ENCODE results near the gene HRC. TPM values are rescaled to one million over a fixed set of nuclear protein-coding genes. Genes with fewer than 3 reads are reported as not detected.

Gene HRC
- total RNA-seq, 1 donor from 2014 or later = 0.24 TPM

DNA sequence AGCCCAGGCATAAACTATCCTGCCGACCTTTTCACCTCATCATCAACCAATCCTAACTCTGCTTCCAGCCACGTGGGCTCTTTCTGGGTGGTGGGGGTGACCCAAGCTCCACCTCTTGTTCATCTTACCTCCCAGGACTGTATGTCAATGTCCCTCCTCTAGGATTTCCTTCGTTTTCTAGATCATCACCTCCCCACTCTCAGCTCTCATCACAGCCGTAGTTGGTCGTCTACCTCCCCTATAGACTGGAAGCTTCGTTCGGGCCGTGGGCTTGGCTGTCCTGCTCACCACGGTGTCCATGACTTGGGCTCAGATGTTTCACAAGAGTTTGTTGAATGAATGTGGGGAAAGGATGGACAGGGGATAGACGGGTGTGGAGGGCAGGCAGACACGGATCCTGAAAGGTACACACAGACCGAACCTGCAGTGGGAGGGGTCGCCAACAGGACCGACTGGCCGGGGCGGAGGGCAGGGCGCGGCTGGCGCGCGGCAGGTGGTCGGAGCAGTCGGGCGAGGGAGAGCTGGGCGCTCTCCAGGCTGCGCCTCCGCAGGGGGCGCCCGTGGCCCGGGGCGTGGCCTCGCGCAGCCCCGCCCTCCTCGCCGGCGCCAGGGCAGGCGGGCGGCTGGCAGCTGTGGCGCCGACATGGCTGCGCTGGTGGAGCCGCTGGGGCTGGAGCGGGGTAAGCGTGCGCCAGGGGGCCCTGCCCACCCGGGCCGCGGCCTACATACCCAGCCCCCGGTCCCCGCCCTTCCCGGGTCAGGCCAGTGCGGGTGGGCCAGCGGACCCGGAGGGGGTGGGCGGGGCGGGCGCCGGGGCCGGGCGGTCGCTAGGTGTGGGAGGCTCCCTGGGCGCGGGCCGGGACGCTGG, 41.2 kb downstream of the HRC start, which contains the start of gene LIN7B:
LIN7B (plus strand) TSS at position 609 of the 868 bp plus-strand sequence; CDS start at position 644, 35 bp downstream.
- peak; percentile 65 for ATAC-seq

- ATAC-seq = no peak
These were observed 43.8 kb downstream of the HRC start for GRCh38 chr19:49111218-49111998.

DNA sequence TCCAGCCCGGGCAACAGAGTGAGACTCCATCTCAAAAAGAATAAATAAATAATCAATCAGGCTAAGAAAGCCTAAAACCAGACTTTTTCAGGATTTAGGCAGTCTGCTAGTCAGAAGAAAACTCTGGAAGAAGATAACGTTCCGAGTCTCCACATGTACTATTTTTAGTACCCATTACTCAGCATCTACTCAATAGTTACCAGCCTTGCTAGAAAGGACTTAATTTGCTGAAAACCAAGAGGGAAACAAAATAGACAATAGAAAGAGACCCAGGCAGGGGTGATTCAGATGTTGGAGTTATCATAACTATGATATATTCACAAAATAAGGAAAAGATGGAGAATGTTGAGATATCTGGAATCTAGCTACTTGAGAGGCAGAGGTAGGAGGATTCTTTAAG, 44.6 kb downstream of the HRC start:
- ATAC-seq = no peak

- ATAC-seq = no peak
These were observed 45.5 kb downstream of the HRC start for GRCh38 chr19:49109569-49110233.

DNA sequence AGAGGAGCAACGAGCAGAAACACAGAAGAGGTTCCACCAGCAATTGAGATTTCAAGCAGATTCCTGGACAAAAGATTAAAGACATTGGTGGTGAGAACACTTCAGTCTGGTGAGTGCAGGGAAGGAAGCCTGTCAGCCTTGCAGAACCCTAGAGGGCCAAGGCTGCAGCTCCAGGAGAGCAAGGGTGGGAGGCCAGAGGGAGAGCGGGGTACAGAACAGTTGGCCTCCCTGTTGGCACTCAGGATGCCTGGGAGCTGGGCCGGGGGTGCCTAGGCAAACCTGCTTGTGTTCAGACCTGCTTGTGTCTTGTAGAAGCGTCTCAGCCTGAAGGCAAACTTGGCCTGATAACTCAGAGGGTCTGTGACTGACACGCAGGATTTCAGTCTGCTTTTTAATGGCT, 46.1 kb downstream of the HRC start:
- no peak for ATAC-seq

- ATAC-seq = peak; percentile 30
These were observed 47.4 kb downstream of the HRC start for GRCh38 chr19:49107625-49108459.

DNA sequence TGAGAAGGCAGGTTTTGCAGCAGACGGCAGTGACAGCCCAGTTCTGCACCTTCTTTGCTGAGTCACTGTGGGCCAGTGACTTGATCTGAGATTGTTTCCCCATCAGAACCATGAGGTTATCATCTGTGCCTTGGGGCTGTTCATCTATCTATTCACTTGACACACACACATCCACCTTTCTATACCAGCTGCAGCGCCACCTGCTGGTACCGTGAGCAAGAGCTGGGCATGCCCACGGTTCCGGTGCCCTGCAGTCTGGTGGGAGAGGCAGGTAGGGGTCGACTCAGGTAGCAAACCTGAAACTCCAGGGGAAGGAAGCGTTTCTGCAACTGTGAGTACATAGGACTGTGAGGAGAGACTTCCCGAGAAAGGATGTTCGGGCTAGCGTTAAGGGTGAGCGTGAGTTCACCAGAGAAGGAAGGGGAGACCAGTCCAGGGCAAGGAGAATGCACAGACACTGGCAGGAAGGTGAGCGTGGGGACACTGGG, 48.5 kb downstream of the HRC start:
- ATAC-seq = peak; percentile 42

GRCh38 chr19:49104229-49104864, 50.8 kb downstream of the HRC start:
- ATAC-seq = no peak

DNA sequence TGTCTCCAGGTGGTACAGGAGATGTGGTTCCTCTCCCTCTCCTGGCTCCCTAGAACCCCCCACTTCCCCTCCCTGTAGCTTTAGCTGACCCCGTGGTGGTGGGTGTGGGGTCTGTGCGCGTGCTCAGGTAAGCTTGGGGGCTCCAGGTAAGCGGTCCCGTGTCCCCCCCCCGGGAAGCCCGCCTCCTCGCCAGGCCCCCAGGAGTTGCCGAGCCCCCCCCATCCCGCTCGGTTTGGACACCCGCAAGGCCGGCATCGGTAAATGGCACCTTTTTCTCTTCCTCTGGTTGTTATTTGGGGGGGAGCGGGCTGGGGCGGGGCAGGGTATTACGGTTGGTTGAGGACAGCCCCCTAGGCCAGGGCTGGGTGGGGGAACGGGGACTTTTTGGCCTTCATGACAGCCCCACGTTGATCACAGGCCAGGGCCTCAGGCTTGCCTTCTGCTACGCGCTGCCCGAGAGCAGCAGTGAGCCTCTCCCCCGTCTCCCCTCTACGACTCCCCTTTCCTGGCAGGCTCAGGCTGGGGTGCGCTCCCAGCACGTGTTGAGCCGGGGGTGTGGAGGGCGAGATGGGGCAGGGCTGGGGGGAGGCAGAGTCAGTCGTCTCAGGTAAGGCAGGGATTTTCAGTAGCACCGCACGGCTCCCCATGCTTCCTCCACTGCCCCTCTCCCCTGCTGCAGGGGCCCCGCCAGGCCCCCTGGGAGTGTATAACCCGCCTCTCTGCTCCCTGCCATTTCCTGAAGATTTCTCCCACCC, 51.7 kb downstream of the HRC start:
- ATAC-seq = no peak

DNA sequence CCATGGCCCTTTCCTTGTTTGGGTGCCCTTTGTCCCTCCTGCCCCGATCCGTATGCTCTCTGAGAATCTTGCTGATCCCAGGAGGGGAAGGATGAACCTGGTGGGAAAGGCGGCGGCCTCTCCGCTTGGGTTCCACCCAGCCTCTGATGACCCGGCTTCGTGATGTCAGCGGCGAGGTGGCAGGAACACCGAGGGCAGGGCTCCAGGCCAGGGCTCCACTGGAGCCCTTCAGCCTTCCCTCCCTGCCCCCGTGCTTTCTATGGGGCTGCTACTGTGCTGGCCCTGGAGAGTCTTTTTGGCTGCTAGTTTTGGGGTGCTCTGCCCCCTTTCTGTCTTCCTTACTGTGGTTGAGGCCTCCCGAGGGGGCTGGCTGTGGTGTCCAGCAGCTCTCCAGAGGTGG, 52.9 kb downstream of the HRC start:
- ATAC-seq = no peak

Other genes starting within 250 kb of the HRC start
- 1.2 TPM for gene DHDH, start 221.7 kb downstream of the HRC start, total RNA-seq
- gene BAX, start 200.5 kb downstream of the HRC start, total RNA-seq = 58.9 TPM
- gene FTL, start 190.1 kb downstream of the HRC start, total RNA-seq = 417 TPM
- 50.8 TPM for gene GYS1, start 162.1 kb downstream of the HRC start, total RNA-seq
- 79.0 TPM for gene RUVBL2, start 161.5 kb downstream of the HRC start, total RNA-seq
- gene LHB, start 138.3 kb downstream of the HRC start, total RNA-seq = not detected
- gene CGB3, start 131.1 kb downstream of the HRC start, total RNA-seq = not detected
- gene CGB2, start 123.5 kb downstream of the HRC start, total RNA-seq = not detected
- not detected for gene CGB1, start 118.5 kb downstream of the HRC start, total RNA-seq
- not detected for gene CGB5, start 111.5 kb downstream of the HRC start, total RNA-seq
- not detected for gene CGB8, start 106.3 kb downstream of the HRC start, total RNA-seq
- gene CGB7, start 97.6 kb downstream of the HRC start, total RNA-seq = 0.52 TPM
- 5.6 TPM for gene NTF4, start 90.6 kb downstream of the HRC start, total RNA-seq
- not detected for gene KCNA7, start 82.7 kb downstream of the HRC start, total RNA-seq
- 82.3 TPM for gene SNRNP70, start 69.9 kb downstream of the HRC start, total RNA-seq
- 11.7 TPM for gene LIN7B, start 41.0 kb downstream of the HRC start, total RNA-seq
- gene C19orf73, start 36.3 kb downstream of the HRC start, total RNA-seq = 1.3 TPM
- gene PPFIA3, start 35.9 kb downstream of the HRC start, total RNA-seq = 9.2 TPM
- 12.1 TPM for gene TRPM4, start 2.4 kb upstream of the HRC start, total RNA-seq
- gene SLC6A16, start 169.8 kb upstream of the HRC start, total RNA-seq = 0.48 TPM
- 3.5 TPM for gene CD37, start 180.0 kb upstream of the HRC start, total RNA-seq
- gene TEAD2, start 207.0 kb upstream of the HRC start, total RNA-seq = 8.0 TPM
- 0.24 TPM for gene DKKL1, start 208.5 kb upstream of the HRC start, total RNA-seq
- not detected for gene KASH5, start 232.9 kb upstream of the HRC start, total RNA-seq

Measured in esophagus mucosa (tissue), 1 donor.